HepG2 (cell line): ENCODE measurements around the gene TGM6. TPM values are rescaled to one million over a fixed set of nuclear protein-coding genes. Genes with fewer than 3 reads are reported as not detected.
A peak's percentile ranks its signal among the peaks of the same experiment; 100 is the strongest.

ENCODE experiments used
- AKNA ChIP-seq: sonication (generic); formaldehyde crosslinking; IDR thresholded peaks from 2 replicates; pipeline ENCODE4 v1.4.0; 2020; ENCODE audit warnings: missing genetic modification reagents, borderline replicate concordance
- CC2D1A ChIP-seq: sonication (generic); formaldehyde crosslinking; IDR thresholded peaks from 2 replicates; pipeline ENCODE4 v1.8.1; 2023; ENCODE audit warnings: mild to moderate bottlenecking, missing genetic modification reagents
- CEBPB ChIP-seq: IDR thresholded peaks from 2 replicates; pipeline ENCODE4 v1.6.1; 2011; ENCODE audit warnings: low read depth, low read length, improper control_type of control experiment, borderline replicate concordance
- HOXA7 ChIP-seq: sonication (generic); formaldehyde crosslinking; IDR thresholded peaks from 2 replicates; pipeline ENCODE4 v1.8.1; 2022; ENCODE audit warnings: mild to moderate bottlenecking, missing genetic modification reagents, moderate library complexity
- MLLT10 ChIP-seq: sonication (generic); formaldehyde crosslinking; IDR thresholded peaks from 2 replicates; pipeline ENCODE4 v1.4.0; 2020; ENCODE audit warnings: missing genetic modification reagents
- NR2C2 ChIP-seq: sonication (generic); formaldehyde crosslinking; IDR thresholded peaks from 2 replicates; pipeline ENCODE4 v1.4.0; 2020; ENCODE audit warnings: missing genetic modification reagents, mild to moderate bottlenecking, moderate library complexity, borderline replicate concordance
- PHF21A ChIP-seq: sonication (generic); formaldehyde crosslinking; IDR thresholded peaks from 2 replicates; pipeline ENCODE4 v1.5.0; 2020; ENCODE audit warnings: mild to moderate bottlenecking, missing genetic modification reagents
- TARDBP ChIP-seq: sonication (generic); formaldehyde crosslinking; IDR thresholded peaks from 2 replicates; pipeline ENCODE4 v1.8.0; 2022; ENCODE audit warnings: mild to moderate bottlenecking, missing genetic modification reagents
- TIGD3 ChIP-seq: sonication (generic); formaldehyde crosslinking; IDR thresholded peaks from 2 replicates; pipeline ENCODE4 v1.5.1; 2020; ENCODE audit warnings: mild to moderate bottlenecking, missing genetic modification reagents, borderline replicate concordance
- U2AF2 ChIP-seq: fragments of 200-400 bp; formaldehyde crosslinking; IDR thresholded peaks from 2 replicates; pipeline ENCODE4 v1.6.1; 2017; ENCODE audit warnings: low read depth, mild to moderate bottlenecking, low read length
- ZNF256 ChIP-seq: sonication (generic); formaldehyde crosslinking; conservative IDR thresholded peaks from 2 replicates; pipeline ENCODE4 v1.4.0; 2020; ENCODE audit warnings: missing genetic modification reagents
- ZNF589 ChIP-seq: sonication (generic); formaldehyde crosslinking; conservative IDR thresholded peaks from 2 replicates; pipeline ENCODE4 v1.8.0; 2022; ENCODE audit warnings: mild to moderate bottlenecking, moderate library complexity, missing genetic modification reagents
- ZSCAN22 ChIP-seq: sonication (generic); formaldehyde crosslinking; IDR thresholded peaks from 2 replicates; pipeline ENCODE4 v1.4.0; 2020; ENCODE audit warnings: mild to moderate bottlenecking, missing genetic modification reagents
- polyA plus RNA-seq, 8 experiments: library from polyadenylated mRNA; depleted of rRNA in 3 of 8; stranded (reverse) in 7 of 8; unstranded in 1 of 8; fragments of >200 nt; fragmentation: Illumina TruSeq in 4 of 8; extraction: Trizol in 4 of 8; gene quantifications; 2 replicates each; pipeline versions ENCODE4 v1.2.1 to v1.2.3, GENCODE V29; 2011 to 2016; ENCODE audit warnings: low read depth in 4 of 8, missing spikeins in 1 of 8, mixed read lengths in 1 of 8; ENCODE audit not compliant: insufficient read depth in 1 of 8
- total RNA-seq, 5 experiments: library from RNA; depleted of rRNA; stranded (reverse); fragments of >200 nt; fragmentation: Illumina TruSeq; extraction: Trizol; gene quantifications; 2 replicates each; pipeline ENCODE4 v1.2.3, GENCODE V29; 2016; ENCODE audit warnings: low read depth in 1 of 5
- TF ChIP-seq, protein P1 (sequence below): IDR thresholded peaks from 2 replicates; pipeline ENCODE4 v1.6.1; 2012; ENCODE audit warnings: low read depth, low read length, improper control_type of control experiment
- TF ChIP-seq, protein P2 (sequence below): sonication (generic); formaldehyde crosslinking; IDR thresholded peaks from 2 replicates; pipeline ENCODE4 v1.4.0; 2020; ENCODE audit warnings: missing genetic modification reagents

Gene TGM6
- total and polyA plus RNA-seq, 2 of the 13 experiments (the other 11 are each of a cell fraction or from before 2014, with no cell fraction given) = not detected

DNA sequence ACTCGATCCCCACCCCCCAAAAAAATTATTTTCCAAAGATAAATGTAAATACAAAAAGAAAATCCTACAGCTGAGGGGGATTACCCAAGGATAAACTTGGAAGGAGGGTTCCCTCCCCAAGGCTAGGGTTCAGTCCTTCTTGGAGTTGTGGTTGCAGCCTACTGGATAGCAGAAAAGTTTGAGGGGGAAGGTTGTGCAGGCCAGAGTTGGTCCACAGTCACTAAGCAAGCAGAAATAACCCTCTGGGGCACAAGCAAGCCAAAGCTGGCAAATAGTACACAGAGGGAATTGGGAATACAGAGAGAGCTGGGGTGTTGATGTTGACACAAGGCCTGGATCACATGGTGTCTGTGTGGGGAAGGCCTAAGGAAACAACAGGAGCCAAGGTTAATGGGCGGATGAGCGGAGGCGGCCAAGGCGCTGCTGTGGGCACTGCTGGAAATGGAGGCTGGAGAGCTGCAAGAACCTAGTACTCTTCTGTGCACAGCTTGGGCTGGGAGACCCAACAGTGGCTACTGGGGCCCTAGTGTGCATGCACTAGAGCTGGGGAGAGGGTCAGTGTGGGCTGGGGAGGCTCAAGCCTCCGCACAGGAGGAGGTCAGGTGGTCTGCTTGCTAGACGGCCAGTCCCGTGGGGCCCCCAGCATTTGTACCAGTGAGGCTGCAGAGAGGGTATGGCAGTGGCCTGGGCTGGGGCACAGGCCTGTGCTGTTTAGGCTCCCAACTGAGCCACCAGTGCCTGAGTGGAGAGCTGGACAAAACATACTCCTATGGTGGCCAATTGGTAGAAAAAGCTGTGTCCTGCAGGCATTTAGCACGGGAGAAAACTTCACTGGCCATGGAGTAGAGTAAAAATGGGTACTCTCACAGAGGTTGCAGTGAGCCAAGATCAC is 95.4 kb downstream of the TGM6 start (continued):
- TF ChIP-seq CEBPB (no peak), CC2D1A (CRISPR knock-in tag) (no peak), PHF21A (CRISPR knock-in tag) (peak; percentile 94), TARDBP (CRISPR knock-in tag) (peak; percentile 76), TIGD3 (CRISPR knock-in tag) (no peak), ZNF256 (CRISPR knock-in tag) (0 out of 2 replicates have a peak, but pooled peaks have one; percentile 52), ZSCAN22 (CRISPR knock-in tag) (no peak), NR2C2 (CRISPR knock-in tag) (0 out of 2 replicates have a peak, but pooled peaks have one; percentile 15), ZNF589 (peak; percentile 70; the same call in 1 of the 2 replicates), MLLT10 (CRISPR knock-in tag) (no peak), HOXA7 (CRISPR knock-in tag) (no peak), U2AF2 (no peak), AKNA (CRISPR knock-in tag) (no peak)
- TF ChIP-seq, protein P1, sequence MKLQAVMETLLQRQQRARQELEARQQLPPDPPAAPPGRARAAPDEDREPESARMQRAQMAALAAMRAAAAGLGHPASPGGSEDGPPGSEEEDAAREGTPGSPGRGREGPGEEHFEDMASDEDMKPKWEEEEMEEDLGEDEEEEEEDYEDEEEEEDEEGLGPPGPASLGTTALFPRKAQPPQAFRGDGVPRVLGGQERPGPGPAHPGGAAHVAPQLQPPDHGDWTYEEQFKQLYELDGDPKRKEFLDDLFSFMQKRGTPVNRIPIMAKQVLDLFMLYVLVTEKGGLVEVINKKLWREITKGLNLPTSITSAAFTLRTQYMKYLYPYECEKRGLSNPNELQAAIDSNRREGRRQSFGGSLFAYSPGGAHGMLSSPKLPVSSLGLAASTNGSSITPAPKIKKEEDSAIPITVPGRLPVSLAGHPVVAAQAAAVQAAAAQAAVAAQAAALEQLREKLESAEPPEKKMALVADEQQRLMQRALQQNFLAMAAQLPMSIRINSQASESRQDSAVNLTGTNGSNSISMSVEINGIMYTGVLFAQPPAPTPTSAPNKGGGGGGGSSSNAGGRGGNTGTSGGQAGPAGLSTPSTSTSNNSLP = no peak
- TF ChIP-seq, protein P2, sequence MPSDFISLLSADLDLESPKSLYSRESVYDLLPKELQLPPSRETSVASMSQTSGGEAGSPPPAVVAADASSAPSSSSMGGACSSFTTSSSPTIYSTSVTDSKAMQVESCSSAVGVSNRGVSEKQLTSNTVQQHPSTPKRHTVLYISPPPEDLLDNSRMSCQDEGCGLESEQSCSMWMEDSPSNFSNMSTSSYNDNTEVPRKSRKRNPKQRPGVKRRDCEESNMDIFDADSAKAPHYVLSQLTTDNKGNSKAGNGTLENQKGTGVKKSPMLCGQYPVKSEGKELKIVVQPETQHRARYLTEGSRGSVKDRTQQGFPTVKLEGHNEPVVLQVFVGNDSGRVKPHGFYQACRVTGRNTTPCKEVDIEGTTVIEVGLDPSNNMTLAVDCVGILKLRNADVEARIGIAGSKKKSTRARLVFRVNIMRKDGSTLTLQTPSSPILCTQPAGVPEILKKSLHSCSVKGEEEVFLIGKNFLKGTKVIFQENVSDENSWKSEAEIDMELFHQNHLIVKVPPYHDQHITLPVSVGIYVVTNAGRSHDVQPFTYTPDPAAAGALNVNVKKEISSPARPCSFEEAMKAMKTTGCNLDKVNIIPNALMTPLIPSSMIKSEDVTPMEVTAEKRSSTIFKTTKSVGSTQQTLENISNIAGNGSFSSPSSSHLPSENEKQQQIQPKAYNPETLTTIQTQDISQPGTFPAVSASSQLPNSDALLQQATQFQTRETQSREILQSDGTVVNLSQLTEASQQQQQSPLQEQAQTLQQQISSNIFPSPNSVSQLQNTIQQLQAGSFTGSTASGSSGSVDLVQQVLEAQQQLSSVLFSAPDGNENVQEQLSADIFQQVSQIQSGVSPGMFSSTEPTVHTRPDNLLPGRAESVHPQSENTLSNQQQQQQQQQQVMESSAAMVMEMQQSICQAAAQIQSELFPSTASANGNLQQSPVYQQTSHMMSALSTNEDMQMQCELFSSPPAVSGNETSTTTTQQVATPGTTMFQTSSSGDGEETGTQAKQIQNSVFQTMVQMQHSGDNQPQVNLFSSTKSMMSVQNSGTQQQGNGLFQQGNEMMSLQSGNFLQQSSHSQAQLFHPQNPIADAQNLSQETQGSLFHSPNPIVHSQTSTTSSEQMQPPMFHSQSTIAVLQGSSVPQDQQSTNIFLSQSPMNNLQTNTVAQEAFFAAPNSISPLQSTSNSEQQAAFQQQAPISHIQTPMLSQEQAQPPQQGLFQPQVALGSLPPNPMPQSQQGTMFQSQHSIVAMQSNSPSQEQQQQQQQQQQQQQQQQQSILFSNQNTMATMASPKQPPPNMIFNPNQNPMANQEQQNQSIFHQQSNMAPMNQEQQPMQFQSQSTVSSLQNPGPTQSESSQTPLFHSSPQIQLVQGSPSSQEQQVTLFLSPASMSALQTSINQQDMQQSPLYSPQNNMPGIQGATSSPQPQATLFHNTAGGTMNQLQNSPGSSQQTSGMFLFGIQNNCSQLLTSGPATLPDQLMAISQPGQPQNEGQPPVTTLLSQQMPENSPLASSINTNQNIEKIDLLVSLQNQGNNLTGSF (CRISPR knock-in tag) = no peak
